ENCODE results near the gene ZBTB6. TPM values are rescaled to one million over a fixed set of nuclear protein-coding genes. Genes with fewer than 3 reads are reported as not detected.

The ZBTB6 gene
- total RNA-seq, 1 experiment from 2014 or later: 8.5 TPM

GRCh38 chr9:122946461-122947005, 33.4 kb upstream of the ZBTB6 start:
- no peak overlapping the region for H3K4me3 Mint-ChIP-seq (ENCODE audit: unreplicated experiment)
- no peaks in the 10 kb centered on the region for H3K27me3 Mint-ChIP-seq (ENCODE audit: insufficient read depth, unreplicated experiment)
- ChIA-PET CTCF (interaction anchor here (0.7 kb wide), 1 partner anchor 1995 kb away, joined by 3 read pairs; no protein-coding TSS in a partner anchor), POLR2A (interaction anchor here (0.5 to 3.9 kb wide), 5 partner anchors 10 to 982 kb away, joined by 4 to 22 read pairs (median 8); partner anchors contain the start of genes RC3H2, ZBTB26 and ZBTB6)
- no peak for DNase-seq (ENCODE audit: unreplicated experiment)
- H3K9me3 Mint-ChIP-seq (ENCODE audit: unreplicated experiment): no peaks in the 10 kb centered on the region
- no TSS peak for BruUV-seq (replicated peaks)
- H3K36me3 Mint-ChIP-seq (ENCODE audit: insufficient read depth, unreplicated experiment): peaks cover 23% of the 10 kb centered on the region
- TF ChIP-seq CTCF (IDR thresholded peaks at IDR 0.05; ENCODE audit: unreplicated experiment): no peak
- H3K4me1 Mint-ChIP-seq (ENCODE audit: insufficient read depth, unreplicated experiment): peaks cover 22% of the 10 kb centered on the region
- intact Hi-C loops (cut with micrococcal nuclease): loop anchor here (5.0 kb wide), 1 partner anchor 44 kb away; no protein-coding TSS in a partner anchor
- peak overlapping the region; percentile 10 for H3K27ac Mint-ChIP-seq (ENCODE audit: low read depth, unreplicated experiment)

GRCh38 chr9:122944960-122945888, 32.1 kb upstream of the ZBTB6 start:
- POLR2A ChIA-PET: interaction anchor here (0.6 to 3.6 kb wide), 5 partner anchors 14 to 44 kb away, joined by 3 to 17 read pairs (median 4); partner anchors contain the start of genes RC3H2, ZBTB26 and ZBTB6
- CTCF ChIA-PET: interaction anchor here (0.6 kb wide), 1 partner anchor 362 kb away, joined by 3 read pairs; no protein-coding TSS in a partner anchor
- H3K4me1 Mint-ChIP-seq (ENCODE audit: insufficient read depth, unreplicated experiment): peaks cover 16% of the 10 kb centered on the region
- TF ChIP-seq CTCF (IDR thresholded peaks at IDR 0.05; ENCODE audit: unreplicated experiment): no peak
- H3K9me3 Mint-ChIP-seq (ENCODE audit: unreplicated experiment): no peaks in the 10 kb centered on the region
- H3K36me3 Mint-ChIP-seq (ENCODE audit: insufficient read depth, unreplicated experiment): peaks cover 35% of the 10 kb centered on the region
- DNase-seq (ENCODE audit: unreplicated experiment): no peak
- no peaks in the 10 kb centered on the region for H3K27me3 Mint-ChIP-seq (ENCODE audit: insufficient read depth, unreplicated experiment)
- no TSS peak for BruUV-seq (replicated peaks)
- H3K27ac Mint-ChIP-seq (ENCODE audit: low read depth, unreplicated experiment): peak overlapping the region; percentile 21
- intact Hi-C loops (cut with micrococcal nuclease): loop anchor here (5.0 kb wide), 1 partner anchor 43 kb away; no protein-coding TSS in a partner anchor
- no peak overlapping the region for H3K4me3 Mint-ChIP-seq (ENCODE audit: unreplicated experiment)

GRCh38 chr9:122941582-122942234, 28.6 kb upstream of the ZBTB6 start:
- peak overlapping the region; percentile 85 for H3K27ac Mint-ChIP-seq (ENCODE audit: low read depth, unreplicated experiment)
- peak; percentile 43 for DNase-seq (ENCODE audit: unreplicated experiment)
- TF ChIP-seq CTCF (IDR thresholded peaks at IDR 0.05; ENCODE audit: unreplicated experiment): no peak
- peak overlapping the region; percentile 91 for H3K4me3 Mint-ChIP-seq (ENCODE audit: unreplicated experiment)
- intact Hi-C loops (cut with micrococcal nuclease): no loop called here
- H3K9me3 Mint-ChIP-seq (ENCODE audit: unreplicated experiment): no peaks in the 10 kb centered on the region
- no peaks in the 10 kb centered on the region for H3K27me3 Mint-ChIP-seq (ENCODE audit: insufficient read depth, unreplicated experiment)
- CTCF ChIA-PET: interaction anchor here (0.7 to 1.5 kb wide), 3 partner anchors 9 to 1398 kb away, joined by 3 to 9 read pairs (median 3); no protein-coding TSS in a partner anchor
- TSS peak; percentile 62 for BruUV-seq (replicated peaks)
- POLR2A ChIA-PET: interaction anchor here (1.2 to 5.7 kb wide), 11 partner anchors 10 to 49 kb away, joined by 3 to 162 read pairs (median 18); partner anchors contain the start of genes RC3H2, ZBTB26 and ZBTB6
- peaks cover 43% of the 10 kb centered on the region for H3K36me3 Mint-ChIP-seq (ENCODE audit: insufficient read depth, unreplicated experiment)
- peaks cover 5% of the 10 kb centered on the region for H3K4me1 Mint-ChIP-seq (ENCODE audit: insufficient read depth, unreplicated experiment)

All from MCF 10A (cell line).